ENCODE results near the gene FAM217A.
A peak's percentile ranks its signal among the peaks of the same experiment; 100 is the strongest.

FAM217A gene

GRCh38 chr6:4088704-4089103 is 9.8 kb upstream of the FAM217A start:
- no peak for DNase-seq (ENCODE audit: low read depth in 1 of 2, low spot score in 1 of 2)

- DNase-seq (ENCODE audit: low read depth in 1 of 2, low spot score in 1 of 2): no peak
Observed at GRCh38 chr6:4085332-4085700, 6.4 kb upstream of the FAM217A start.

- no peak for DNase-seq (ENCODE audit: low read depth in 1 of 2, low spot score in 1 of 2)
Observed at GRCh38 chr6:4084444-4085331, 5.8 kb upstream of the FAM217A start.

- no peak for DNase-seq (ENCODE audit: low read depth in 1 of 2, low spot score in 1 of 2)
Observed at GRCh38 chr6:4074478-4075235, 4.3 kb downstream of the FAM217A start.

GRCh38 chr6:4071330-4071729 is 7.6 kb downstream of the FAM217A start:
- no peak for DNase-seq (ENCODE audit: low read depth in 1 of 2, low spot score in 1 of 2)

- no peak for DNase-seq (ENCODE audit: low read depth in 1 of 2, low spot score in 1 of 2)
Observed at GRCh38 chr6:4069199-4069598, 9.7 kb downstream of the FAM217A start.

GRCh38 chr6:4067673-4068072 is 11.3 kb downstream of the FAM217A start:
- DNase-seq (ENCODE audit: low read depth in 1 of 2, low spot score in 1 of 2): no peak

- DNase-seq (ENCODE audit: low read depth in 1 of 2, low spot score in 1 of 2): no peak
Observed at GRCh38 chr6:4066029-4066755, 12.7 kb downstream of the FAM217A start.

- DNase-seq (ENCODE audit: low read depth in 1 of 2, low spot score in 1 of 2): peak in 1 of 2 donors; percentile 48
Observed at GRCh38 chr6:4059115-4059777, 19.7 kb downstream of the FAM217A start.

- DNase-seq (ENCODE audit: low read depth in 1 of 2, low spot score in 1 of 2): no peak
Observed at GRCh38 chr6:4057036-4057435, 21.9 kb downstream of the FAM217A start.

GRCh38 chr6:4055420-4056041 is 23.4 kb downstream of the FAM217A start:
- no peak for DNase-seq (ENCODE audit: low read depth in 1 of 2, low spot score in 1 of 2)

GRCh38 chr6:4049246-4049645 is 29.7 kb downstream of the FAM217A start:
- no peak for DNase-seq (ENCODE audit: low read depth in 1 of 2, low spot score in 1 of 2)

GRCh38 chr6:4041480-4041879 is 37.5 kb downstream of the FAM217A start:
- no peak for DNase-seq (ENCODE audit: low read depth in 1 of 2, low spot score in 1 of 2)

GRCh38 chr6:4039348-4039747 is 39.6 kb downstream of the FAM217A start:
- DNase-seq (ENCODE audit: low read depth in 1 of 2, low spot score in 1 of 2): no peak

GRCh38 chr6:4036581-4036980 is 42.4 kb downstream of the FAM217A start:
- no peak for DNase-seq (ENCODE audit: low read depth in 1 of 2, low spot score in 1 of 2)

- no peak for DNase-seq (ENCODE audit: low read depth in 1 of 2, low spot score in 1 of 2)
Observed at GRCh38 chr6:4032475-4032874, 46.5 kb downstream of the FAM217A start.

GRCh38 chr6:4031442-4031841 is 47.5 kb downstream of the FAM217A start:
- DNase-seq (ENCODE audit: low read depth in 1 of 2, low spot score in 1 of 2): no peak

- DNase-seq (ENCODE audit: low read depth in 1 of 2, low spot score in 1 of 2): no peak
Observed at GRCh38 chr6:4030669-4031068, 48.3 kb downstream of the FAM217A start.

GRCh38 chr6:4029687-4030086 is 49.2 kb downstream of the FAM217A start:
- DNase-seq (ENCODE audit: low read depth in 1 of 2, low spot score in 1 of 2): no peak

- DNase-seq (ENCODE audit: low read depth in 1 of 2, low spot score in 1 of 2): no peak
Observed at GRCh38 chr6:4028051-4028450, 50.9 kb downstream of the FAM217A start.

- DNase-seq (ENCODE audit: low read depth in 1 of 2, low spot score in 1 of 2): no peak
Observed at GRCh38 chr6:4025681-4026080, 53.3 kb downstream of the FAM217A start.
